Thyroid gland (tissue), 4 donors: ENCODE measurements around the gene MARK3.

Source experiments
- POLR2A ChIP-seq, 2 donors: fragments of 450-650 bp; IDR thresholded peaks; one replicate each; pipeline ENCODE4 v1.6.1; 2017; ENCODE audit warnings: antibody characterized with exemption in 2 of 2, mild to moderate bottlenecking in 2 of 2, moderate library complexity in 1 of 2
- TF ChIP-seq, protein P1 (sequence below), 6 experiments: fragments of 200-600 bp in 3 of 6; fragments of 450-650 bp in 3 of 6; sonication (generic) in 3 of 6; IDR thresholded peaks; one replicate each; pipeline ENCODE4 v1.5.1; 2016 to 2019; ENCODE audit warnings: antibody characterized with exemption in 6 of 6, mild to moderate bottlenecking in 2 of 6, inconsistent platforms in 1 of 6, moderate library complexity in 1 of 6

DNA sequence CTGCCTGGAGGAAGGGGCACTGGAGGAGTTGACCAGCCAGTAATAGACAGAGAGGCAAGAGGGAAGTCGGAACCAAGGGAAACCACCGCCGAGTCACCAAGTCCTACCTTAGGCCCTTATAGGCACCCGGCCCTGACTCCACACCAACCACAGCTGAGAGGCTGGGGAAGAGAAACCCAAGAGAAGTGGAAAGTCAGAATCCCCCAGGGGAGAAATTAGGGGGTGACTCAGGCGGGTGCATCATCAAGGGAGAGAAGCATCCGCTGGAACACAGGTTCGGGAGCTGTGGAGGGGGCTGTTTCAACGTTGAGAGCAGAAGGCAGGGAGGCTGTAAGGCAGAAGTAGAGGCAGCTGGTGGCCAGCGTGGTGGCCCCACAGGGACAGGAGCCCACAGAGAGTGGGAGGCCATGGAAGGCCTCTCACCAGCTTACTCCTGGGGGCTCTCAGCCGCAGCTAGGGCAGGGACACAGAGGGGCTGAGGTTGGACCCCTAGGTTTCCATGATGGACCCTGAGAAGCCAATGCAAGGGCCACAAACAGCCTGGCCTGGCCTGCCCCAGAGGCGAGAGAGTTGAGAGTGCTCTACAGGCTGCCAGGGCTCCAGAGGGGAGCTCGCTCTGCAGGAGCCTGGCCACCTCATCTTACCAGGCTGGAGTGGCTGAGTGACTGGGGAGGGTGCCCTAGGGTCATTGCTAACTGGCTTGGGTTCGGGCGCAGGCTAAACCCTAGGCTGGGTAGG lies 142.4 kb downstream of the MARK3 start:
- TF ChIP-seq, protein P1, sequence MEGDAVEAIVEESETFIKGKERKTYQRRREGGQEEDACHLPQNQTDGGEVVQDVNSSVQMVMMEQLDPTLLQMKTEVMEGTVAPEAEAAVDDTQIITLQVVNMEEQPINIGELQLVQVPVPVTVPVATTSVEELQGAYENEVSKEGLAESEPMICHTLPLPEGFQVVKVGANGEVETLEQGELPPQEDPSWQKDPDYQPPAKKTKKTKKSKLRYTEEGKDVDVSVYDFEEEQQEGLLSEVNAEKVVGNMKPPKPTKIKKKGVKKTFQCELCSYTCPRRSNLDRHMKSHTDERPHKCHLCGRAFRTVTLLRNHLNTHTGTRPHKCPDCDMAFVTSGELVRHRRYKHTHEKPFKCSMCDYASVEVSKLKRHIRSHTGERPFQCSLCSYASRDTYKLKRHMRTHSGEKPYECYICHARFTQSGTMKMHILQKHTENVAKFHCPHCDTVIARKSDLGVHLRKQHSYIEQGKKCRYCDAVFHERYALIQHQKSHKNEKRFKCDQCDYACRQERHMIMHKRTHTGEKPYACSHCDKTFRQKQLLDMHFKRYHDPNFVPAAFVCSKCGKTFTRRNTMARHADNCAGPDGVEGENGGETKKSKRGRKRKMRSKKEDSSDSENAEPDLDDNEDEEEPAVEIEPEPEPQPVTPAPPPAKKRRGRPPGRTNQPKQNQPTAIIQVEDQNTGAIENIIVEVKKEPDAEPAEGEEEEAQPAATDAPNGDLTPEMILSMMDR (IDR thresholded peaks at IDR 0.05), result no peak
- TF ChIP-seq POLR2A (IDR thresholded peaks at IDR 0.05), result no peak
